HepG2 (cell line): ENCODE measurements around the gene KNL1.

Experiments used
- CEBPB ChIP-seq: IDR thresholded peaks from 2 replicates; pipeline ENCODE4 v1.6.1; 2011; ENCODE audit warnings: low read depth, low read length, improper control_type of control experiment, borderline replicate concordance
- CTCF ChIP-seq: sonication (generic); formaldehyde crosslinking; IDR thresholded peaks from 2 replicates; pipeline ENCODE4 v1.5.0; 2020; ENCODE audit warnings: mild to moderate bottlenecking, missing genetic modification reagents, moderate library complexity
- IRX3 ChIP-seq: sonication (generic); formaldehyde crosslinking; IDR thresholded peaks from 2 replicates; pipeline ENCODE4 v1.8.1; 2023; ENCODE audit warnings: mild to moderate bottlenecking, low read depth, missing genetic modification reagents, borderline replicate concordance
- JUNB ChIP-seq: sonication (generic); formaldehyde crosslinking; IDR thresholded peaks from 2 replicates; pipeline ENCODE4 v1.8.0; 2022; ENCODE audit warnings: missing genetic modification reagents, mild to moderate bottlenecking, borderline replicate concordance
- KDM1A ChIP-seq: IDR thresholded peaks from 2 replicates; pipeline ENCODE4 v1.6.1; 2016; ENCODE audit warnings: missing compliant biosample characterization
- RAD21 ChIP-seq: fragments of 450-650 bp; formaldehyde crosslinking; IDR thresholded peaks from 2 replicates; pipeline ENCODE4 v1.5.0; 2020; ENCODE audit warnings: mild to moderate bottlenecking
- RFX5 ChIP-seq: IDR thresholded peaks from 2 replicates; pipeline ENCODE4 v1.6.1; 2011; ENCODE audit warnings: low read depth, low read length, improper control_type of control experiment
- SMARCE1 ChIP-seq: fragments of 450-650 bp; IDR thresholded peaks from 2 replicates; pipeline ENCODE4 v1.6.1; 2017; ENCODE audit warnings: borderline replicate concordance
- ZNF614 ChIP-seq: IDR thresholded peaks from 2 replicates; pipeline ENCODE4 v1.6.1; 2018; ENCODE audit warnings: missing biosample characterization, missing genetic modification reagents, inconsistent platforms, borderline replicate concordance
- ZNF709 ChIP-seq: sonication (generic); formaldehyde crosslinking; IDR thresholded peaks from 2 replicates; pipeline ENCODE4 v1.5.0; 2020; ENCODE audit warnings: mild to moderate bottlenecking, missing genetic modification reagents
- ZSCAN20 ChIP-seq: sonication (generic); formaldehyde crosslinking; IDR thresholded peaks from 2 replicates; pipeline ENCODE4 v1.4.0; 2020; ENCODE audit warnings: missing genetic modification reagents, mild to moderate bottlenecking, borderline replicate concordance
- TF ChIP-seq, protein P1 (sequence below): sonication (generic); formaldehyde crosslinking; IDR thresholded peaks from 2 replicates; pipeline ENCODE4 v1.4.0; 2020; ENCODE audit warnings: missing genetic modification reagents
- TF ChIP-seq, protein P2 (sequence below): sonication (generic); formaldehyde crosslinking; IDR thresholded peaks from 2 replicates; pipeline ENCODE4 v1.8.0; 2022; ENCODE audit warnings: mild to moderate bottlenecking, missing genetic modification reagents, moderate library complexity
- TF ChIP-seq, protein P3 (sequence below): sonication (generic); formaldehyde crosslinking; IDR thresholded peaks from 2 replicates; pipeline ENCODE4 v1.4.0; 2020; ENCODE audit warnings: missing genetic modification reagents

DNA sequence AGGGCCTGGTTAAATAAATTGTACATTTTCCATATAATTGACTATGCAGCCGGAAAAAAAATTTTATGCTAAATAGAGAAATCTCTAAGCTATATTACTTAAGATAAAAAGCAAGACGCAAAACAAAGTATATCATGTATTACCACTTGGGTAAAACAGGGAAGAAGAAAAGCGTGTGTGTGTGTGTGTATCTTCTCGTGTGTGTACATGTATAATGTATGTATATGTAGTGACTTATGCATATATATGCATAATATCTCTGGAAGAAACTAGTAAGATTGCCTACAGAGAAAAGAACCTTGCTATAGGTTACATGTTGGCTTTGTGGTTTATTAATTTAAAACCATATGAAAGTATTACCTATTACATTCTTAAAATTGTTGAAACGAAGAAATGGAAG, 19.0 kb downstream of the KNL1 start:
- TF ChIP-seq CTCF (CRISPR knock-in tag) = no peak
- no peak for TF ChIP-seq IRX3 (CRISPR knock-in tag)
- TF ChIP-seq ZSCAN20 = no peak
- no peak for TF ChIP-seq RFX5
- no peak for TF ChIP-seq RAD21 (CRISPR knock-in tag)
- TF ChIP-seq CEBPB = no peak
- TF ChIP-seq, protein P1, sequence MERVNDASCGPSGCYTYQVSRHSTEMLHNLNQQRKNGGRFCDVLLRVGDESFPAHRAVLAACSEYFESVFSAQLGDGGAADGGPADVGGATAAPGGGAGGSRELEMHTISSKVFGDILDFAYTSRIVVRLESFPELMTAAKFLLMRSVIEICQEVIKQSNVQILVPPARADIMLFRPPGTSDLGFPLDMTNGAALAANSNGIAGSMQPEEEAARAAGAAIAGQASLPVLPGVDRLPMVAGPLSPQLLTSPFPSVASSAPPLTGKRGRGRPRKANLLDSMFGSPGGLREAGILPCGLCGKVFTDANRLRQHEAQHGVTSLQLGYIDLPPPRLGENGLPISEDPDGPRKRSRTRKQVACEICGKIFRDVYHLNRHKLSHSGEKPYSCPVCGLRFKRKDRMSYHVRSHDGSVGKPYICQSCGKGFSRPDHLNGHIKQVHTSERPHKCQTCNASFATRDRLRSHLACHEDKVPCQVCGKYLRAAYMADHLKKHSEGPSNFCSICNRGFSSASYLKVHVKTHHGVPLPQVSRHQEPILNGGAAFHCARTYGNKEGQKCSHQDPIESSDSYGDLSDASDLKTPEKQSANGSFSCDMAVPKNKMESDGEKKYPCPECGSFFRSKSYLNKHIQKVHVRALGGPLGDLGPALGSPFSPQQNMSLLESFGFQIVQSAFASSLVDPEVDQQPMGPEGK (CRISPR knock-in tag) = no peak
- no peak for TF ChIP-seq ZNF614 (CRISPR knock-in tag)
- TF ChIP-seq, protein P2, sequence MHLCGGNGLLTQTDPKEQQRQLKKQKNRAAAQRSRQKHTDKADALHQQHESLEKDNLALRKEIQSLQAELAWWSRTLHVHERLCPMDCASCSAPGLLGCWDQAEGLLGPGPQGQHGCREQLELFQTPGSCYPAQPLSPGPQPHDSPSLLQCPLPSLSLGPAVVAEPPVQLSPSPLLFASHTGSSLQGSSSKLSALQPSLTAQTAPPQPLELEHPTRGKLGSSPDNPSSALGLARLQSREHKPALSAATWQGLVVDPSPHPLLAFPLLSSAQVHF = no peak
- TF ChIP-seq JUNB (CRISPR knock-in tag) = no peak
- TF ChIP-seq, protein P3, sequence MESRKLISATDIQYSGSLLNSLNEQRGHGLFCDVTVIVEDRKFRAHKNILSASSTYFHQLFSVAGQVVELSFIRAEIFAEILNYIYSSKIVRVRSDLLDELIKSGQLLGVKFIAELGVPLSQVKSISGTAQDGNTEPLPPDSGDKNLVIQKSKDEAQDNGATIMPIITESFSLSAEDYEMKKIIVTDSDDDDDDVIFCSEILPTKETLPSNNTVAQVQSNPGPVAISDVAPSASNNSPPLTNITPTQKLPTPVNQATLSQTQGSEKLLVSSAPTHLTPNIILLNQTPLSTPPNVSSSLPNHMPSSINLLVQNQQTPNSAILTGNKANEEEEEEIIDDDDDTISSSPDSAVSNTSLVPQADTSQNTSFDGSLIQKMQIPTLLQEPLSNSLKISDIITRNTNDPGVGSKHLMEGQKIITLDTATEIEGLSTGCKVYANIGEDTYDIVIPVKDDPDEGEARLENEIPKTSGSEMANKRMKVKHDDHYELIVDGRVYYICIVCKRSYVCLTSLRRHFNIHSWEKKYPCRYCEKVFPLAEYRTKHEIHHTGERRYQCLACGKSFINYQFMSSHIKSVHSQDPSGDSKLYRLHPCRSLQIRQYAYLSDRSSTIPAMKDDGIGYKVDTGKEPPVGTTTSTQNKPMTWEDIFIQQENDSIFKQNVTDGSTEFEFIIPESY (CRISPR knock-in tag) = no peak
- TF ChIP-seq KDM1A (CRISPR knock-in tag) = no peak
- no peak for TF ChIP-seq SMARCE1
- TF ChIP-seq ZNF709 = no peak
